Stimulated activated CD8-positive, alpha-beta memory T cell treated with anti-CD3 and anti-CD28 coated beads, Interleukin-2, amount 100 ng/mL, for 48 hours (primary cell): Measurements from ENCODE around the gene KMT2E.

Experiments used
- DNase-seq, 2 donors: peaks; one replicate each; pipeline ENCODE4 v3.0.0-alpha.2; 2020; ENCODE audit warnings: low read depth in 2 of 2

The KMT2E gene

GRCh38 chr7:105009667-105010503, 4.1 kb upstream of the KMT2E start:
- DNase-seq, result no peak

GRCh38 chr7:105010504-105011130, 3.4 kb upstream of the KMT2E start:
- no peak for DNase-seq

- no peak for DNase-seq
These were observed 2.7 kb upstream of the KMT2E start for GRCh38 chr7:105011141-105011830.

GRCh38 chr7:105011831-105012502, 2.0 kb upstream of the KMT2E start:
- DNase-seq, result peak; percentile 3 to 21

GRCh38 chr7:105012503-105013220, 1.3 kb upstream of the KMT2E start:
- DNase-seq, result peak; percentile 99 to 100

GRCh38 chr7:105013221-105013815, 687 bp upstream of the KMT2E start:
- DNase-seq, result peak; percentile 83 to 86

- peak; percentile 28 to 33 for DNase-seq
These were observed 836 bp downstream of the KMT2E start for GRCh38 chr7:105014693-105015389.

- DNase-seq, result no peak
These were observed 1.5 kb downstream of the KMT2E start for GRCh38 chr7:105015390-105015965.

- DNase-seq, result no peak
These were observed 2.2 kb downstream of the KMT2E start for GRCh38 chr7:105016068-105016708.

GRCh38 chr7:105016709-105017656, 3.0 kb downstream of the KMT2E start:
- DNase-seq, result no peak

- DNase-seq, result no peak
These were observed 3.8 kb downstream of the KMT2E start for GRCh38 chr7:105017657-105018365.

GRCh38 chr7:105019269-105019668, 5.3 kb downstream of the KMT2E start:
- DNase-seq, result no peak

GRCh38 chr7:105020926-105021325, 6.9 kb downstream of the KMT2E start:
- DNase-seq, result no peak

- DNase-seq, result no peak
These were observed 7.3 kb downstream of the KMT2E start for GRCh38 chr7:105021352-105021751.

- DNase-seq, result no peak
These were observed 8.0 kb downstream of the KMT2E start for GRCh38 chr7:105021967-105022366.

GRCh38 chr7:105022458-105022857, 8.5 kb downstream of the KMT2E start:
- DNase-seq, result no peak

- no peak for DNase-seq
These were observed 10.7 kb downstream of the KMT2E start for GRCh38 chr7:105024734-105025133.

- DNase-seq, result no peak
These were observed 12.7 kb downstream of the KMT2E start for GRCh38 chr7:105026750-105027149.
